Measurements from ENCODE around the gene SYT6. TPM values are rescaled to one million over a fixed set of nuclear protein-coding genes. Genes with fewer than 3 reads are reported as not detected.

SYT6 gene
- total RNA-seq, 2 experiments from 2014 or later, result not detected

DNA sequence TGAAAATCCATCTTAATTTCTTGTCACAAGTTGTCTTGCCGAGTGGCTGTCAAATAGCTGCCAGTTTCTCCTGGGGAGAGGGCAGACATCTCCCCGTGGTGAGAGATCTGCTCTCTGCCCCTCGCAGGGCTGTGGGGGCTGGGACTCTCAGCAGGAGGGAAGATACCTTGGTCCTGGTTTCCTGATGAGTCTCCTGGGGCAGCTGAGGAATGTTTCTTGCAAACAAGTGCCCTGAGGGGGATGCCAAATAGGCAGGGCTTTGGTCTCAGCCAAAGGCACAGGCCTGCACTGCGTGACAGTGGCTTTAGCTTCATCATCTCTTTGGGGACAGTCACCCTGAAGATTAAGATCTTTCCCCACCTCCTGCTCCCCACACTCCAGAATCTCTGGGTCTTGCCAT, 40.9 kb downstream of the SYT6 start:
- CTCF ChIA-PET (ENCODE audit: unreplicated experiment), result no interaction called here
- intact Hi-C loops (cut with micrococcal nuclease; ENCODE audit: unreplicated experiment), result no loop called here
- POLR2A ChIA-PET, result no interaction called here
- Histone ChIP-seq H3K27ac (ENCODE audit: low read depth, low read length, poor library complexity, severe bottlenecking) (no peak overlapping the region), H3K9me2 (ENCODE audit: insufficient read depth, low read length) (no peaks in the 10 kb centered on the region), H4K20me1 (ENCODE audit: insufficient read depth, low read length) (no peaks in the 10 kb centered on the region), H3K9me3 (ENCODE audit: low read length) (no peaks in the 10 kb centered on the region), H3K4me1 (ENCODE audit: insufficient read depth, low read length, poor library complexity, severe bottlenecking) (no peaks in the 10 kb centered on the region), H2AFZ (ENCODE audit: low read length) (no peak overlapping the region), H3K4me2 (ENCODE audit: low read length) (no peak overlapping the region), H3K79me2 (ENCODE audit: insufficient read depth, low read depth, low read length) (no peaks in the 10 kb centered on the region), H3K36me3 (ENCODE audit: insufficient read depth, low read length) (no peaks in the 10 kb centered on the region), H3K4me3 (ENCODE audit: low read depth, low read length, poor library complexity, severe bottlenecking) (no peak overlapping the region)
- DNase-seq (ENCODE audit: low spot score), result no peak
- no peak for TF ChIP-seq EZH2phosphoT487 (IDR thresholded peaks at IDR 0.05; ENCODE audit: borderline replicate concordance, low read depth, low read length)
- TF ChIP-seq, protein P1, sequence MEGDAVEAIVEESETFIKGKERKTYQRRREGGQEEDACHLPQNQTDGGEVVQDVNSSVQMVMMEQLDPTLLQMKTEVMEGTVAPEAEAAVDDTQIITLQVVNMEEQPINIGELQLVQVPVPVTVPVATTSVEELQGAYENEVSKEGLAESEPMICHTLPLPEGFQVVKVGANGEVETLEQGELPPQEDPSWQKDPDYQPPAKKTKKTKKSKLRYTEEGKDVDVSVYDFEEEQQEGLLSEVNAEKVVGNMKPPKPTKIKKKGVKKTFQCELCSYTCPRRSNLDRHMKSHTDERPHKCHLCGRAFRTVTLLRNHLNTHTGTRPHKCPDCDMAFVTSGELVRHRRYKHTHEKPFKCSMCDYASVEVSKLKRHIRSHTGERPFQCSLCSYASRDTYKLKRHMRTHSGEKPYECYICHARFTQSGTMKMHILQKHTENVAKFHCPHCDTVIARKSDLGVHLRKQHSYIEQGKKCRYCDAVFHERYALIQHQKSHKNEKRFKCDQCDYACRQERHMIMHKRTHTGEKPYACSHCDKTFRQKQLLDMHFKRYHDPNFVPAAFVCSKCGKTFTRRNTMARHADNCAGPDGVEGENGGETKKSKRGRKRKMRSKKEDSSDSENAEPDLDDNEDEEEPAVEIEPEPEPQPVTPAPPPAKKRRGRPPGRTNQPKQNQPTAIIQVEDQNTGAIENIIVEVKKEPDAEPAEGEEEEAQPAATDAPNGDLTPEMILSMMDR (conservative IDR thresholded peaks at IDR 0.05; ENCODE audit: low read length), result no peak
- no TSS peak for BruUV-seq (replicated peaks)

DNA sequence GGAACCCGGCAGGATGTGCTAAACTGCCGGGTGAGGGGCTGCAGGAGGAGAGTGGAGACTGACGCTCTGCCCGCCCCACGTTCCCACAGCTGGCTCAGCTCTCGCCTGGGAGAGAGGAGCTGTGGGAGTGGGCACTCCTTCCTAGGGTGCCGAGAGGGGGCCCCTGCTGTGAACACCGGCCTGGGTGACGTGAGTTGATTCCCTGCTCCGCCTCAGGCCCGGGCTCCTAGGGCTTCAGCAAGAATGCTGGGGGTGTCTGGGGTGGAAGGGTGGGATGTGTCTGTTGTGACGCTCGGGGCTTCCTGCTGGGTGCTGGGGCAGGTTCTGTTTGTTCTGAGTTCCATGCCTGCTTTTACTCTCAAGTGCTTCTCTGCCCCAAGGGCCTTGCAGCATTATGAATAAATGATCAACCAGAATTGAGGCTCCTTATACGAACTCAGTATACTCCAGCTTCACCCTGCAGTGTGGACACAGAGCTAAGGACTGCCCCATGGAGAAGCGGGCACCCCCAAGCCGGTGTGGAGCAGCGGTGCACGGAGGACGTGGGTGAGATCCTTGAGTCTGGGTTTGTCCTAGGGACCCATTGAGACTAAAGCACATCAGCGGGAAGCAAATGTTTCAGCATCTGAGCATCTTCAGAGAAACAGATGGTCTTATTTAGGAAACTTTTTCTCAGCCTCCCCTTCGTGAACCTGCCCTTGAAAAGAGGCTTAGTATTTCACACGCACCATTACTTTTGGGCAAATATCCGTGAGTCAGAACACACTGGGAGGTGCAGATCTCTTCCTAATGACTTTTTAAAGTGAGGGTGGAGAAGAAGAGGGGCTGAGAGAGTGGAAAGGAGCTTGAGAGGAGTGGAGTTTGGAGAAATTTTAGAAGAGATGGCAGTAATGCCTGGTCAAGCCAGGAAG, 41.7 kb downstream of the SYT6 start:
- ChIA-PET POLR2A (no interaction called here), CTCF (ENCODE audit: unreplicated experiment) (no interaction called here)
- Histone ChIP-seq H3K79me2 (ENCODE audit: insufficient read depth, low read depth, low read length) (no peaks in the 10 kb centered on the region), H2AFZ (ENCODE audit: low read length) (no peak overlapping the region), H3K9me2 (ENCODE audit: insufficient read depth, low read length) (no peaks in the 10 kb centered on the region), H3K4me2 (ENCODE audit: low read length) (no peak overlapping the region), H4K20me1 (ENCODE audit: insufficient read depth, low read length) (no peaks in the 10 kb centered on the region), H3K4me3 (ENCODE audit: low read depth, low read length, poor library complexity, severe bottlenecking) (no peak overlapping the region), H3K9me3 (ENCODE audit: low read length) (no peaks in the 10 kb centered on the region), H3K4me1 (ENCODE audit: insufficient read depth, low read length, poor library complexity, severe bottlenecking) (no peaks in the 10 kb centered on the region), H3K27ac (ENCODE audit: low read depth, low read length, poor library complexity, severe bottlenecking) (no peak overlapping the region), H3K36me3 (ENCODE audit: insufficient read depth, low read length) (no peaks in the 10 kb centered on the region)
- intact Hi-C loops (cut with micrococcal nuclease; ENCODE audit: unreplicated experiment), result no loop called here
- no peak for DNase-seq (ENCODE audit: low spot score)
- BruUV-seq (replicated peaks), result no TSS peak
- TF ChIP-seq, protein P1 (conservative IDR thresholded peaks at IDR 0.05; ENCODE audit: low read length), result no peak
- TF ChIP-seq EZH2phosphoT487 (IDR thresholded peaks at IDR 0.05; ENCODE audit: borderline replicate concordance, low read depth, low read length), result no peak

DNA sequence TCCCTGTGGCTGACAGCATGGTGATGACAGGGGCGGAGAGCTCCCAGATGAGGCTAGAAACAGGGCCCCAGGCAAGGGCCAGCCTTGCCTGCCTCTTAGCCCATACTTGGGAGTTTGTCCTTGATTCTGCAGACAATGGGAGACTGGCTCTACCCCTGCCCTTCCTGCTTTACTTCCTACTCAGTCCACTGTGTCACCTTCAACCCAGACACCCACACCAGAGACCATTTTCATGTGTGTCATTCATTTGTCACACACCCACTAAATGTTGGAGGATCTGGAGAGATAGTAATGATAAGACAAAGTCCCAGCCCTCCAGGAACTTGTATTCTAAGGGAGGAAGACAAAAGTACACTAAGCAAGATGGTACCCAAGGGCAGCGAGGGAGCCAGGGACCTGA, 43.7 kb downstream of the SYT6 start:
- TF ChIP-seq EZH2phosphoT487 (IDR thresholded peaks at IDR 0.05; ENCODE audit: borderline replicate concordance, low read depth, low read length), result no peak
- TF ChIP-seq, protein P1 (conservative IDR thresholded peaks at IDR 0.05; ENCODE audit: low read length), result no peak
- CTCF ChIA-PET (ENCODE audit: unreplicated experiment), result no interaction called here
- intact Hi-C loops (cut with micrococcal nuclease; ENCODE audit: unreplicated experiment), result no loop called here

More for the DNA sequence above, 43.7 kb downstream of the SYT6 start:
- H3K9me3 ChIP-seq (ENCODE audit: low read length), result no peaks in the 10 kb centered on the region
- no peak overlapping the region for H3K27ac ChIP-seq (ENCODE audit: low read depth, low read length, poor library complexity, severe bottlenecking)
- H2AFZ ChIP-seq (ENCODE audit: low read length), result no peak overlapping the region
- no peak overlapping the region for H3K4me3 ChIP-seq (ENCODE audit: low read depth, low read length, poor library complexity, severe bottlenecking)
- DNase-seq (ENCODE audit: low spot score), result no peak
- BruUV-seq (replicated peaks), result no TSS peak
- H3K79me2 ChIP-seq (ENCODE audit: insufficient read depth, low read depth, low read length), result no peaks in the 10 kb centered on the region
- no peaks in the 10 kb centered on the region for H4K20me1 ChIP-seq (ENCODE audit: insufficient read depth, low read length)
- H3K4me2 ChIP-seq (ENCODE audit: low read length), result no peak overlapping the region
- H3K36me3 ChIP-seq (ENCODE audit: insufficient read depth, low read length), result no peaks in the 10 kb centered on the region
- POLR2A ChIA-PET, result no interaction called here
- no peaks in the 10 kb centered on the region for H3K9me2 ChIP-seq (ENCODE audit: insufficient read depth, low read length)
- H3K4me1 ChIP-seq (ENCODE audit: insufficient read depth, low read length, poor library complexity, severe bottlenecking), result no peaks in the 10 kb centered on the region

All from OCI-LY7 (cell line).